K562 treated with DMSO at 1 percent for 12 hours (cell line): ENCODE data around the gene FKBP6. TPM values are rescaled to one million over a fixed set of nuclear protein-coding genes. Genes with fewer than 3 reads are reported as not detected.

Source experiments
- total RNA-seq: library from RNA; unstranded; fragments of 300-600 nt; gene quantifications from 2 replicates; pipeline ENCODE4 v1.2.3, GENCODE V29; 2022; ENCODE audit not compliant: insufficient read depth

The FKBP6 gene, protein sequence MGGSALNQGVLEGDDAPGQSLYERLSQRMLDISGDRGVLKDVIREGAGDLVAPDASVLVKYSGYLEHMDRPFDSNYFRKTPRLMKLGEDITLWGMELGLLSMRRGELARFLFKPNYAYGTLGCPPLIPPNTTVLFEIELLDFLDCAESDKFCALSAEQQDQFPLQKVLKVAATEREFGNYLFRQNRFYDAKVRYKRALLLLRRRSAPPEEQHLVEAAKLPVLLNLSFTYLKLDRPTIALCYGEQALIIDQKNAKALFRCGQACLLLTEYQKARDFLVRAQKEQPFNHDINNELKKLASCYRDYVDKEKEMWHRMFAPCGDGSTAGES
- total RNA-seq, result not detected in 2 replicates

DNA sequence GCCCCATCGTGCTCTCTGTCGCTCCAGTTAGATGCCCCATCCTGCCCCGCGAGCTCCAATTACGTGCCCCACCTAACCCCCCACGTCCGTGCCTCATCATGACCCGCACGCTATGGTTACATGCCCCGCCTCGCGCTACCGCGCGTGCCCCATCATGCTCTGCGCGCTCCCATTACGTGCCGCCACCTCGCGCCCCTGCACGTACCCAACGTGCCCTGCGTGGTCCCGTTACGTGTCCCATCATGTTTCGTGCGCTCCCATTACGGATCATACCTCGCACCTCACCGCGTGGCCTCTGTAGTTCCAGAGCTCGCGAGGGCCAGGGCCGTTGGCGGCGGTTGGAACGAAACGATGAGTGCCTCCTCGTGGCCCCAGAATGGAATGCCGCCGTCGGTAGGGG is at the start of gene FKBP6, which contains the start of gene TRIM50:
Gene FKBP6 (plus strand): TSS at position 240 of the 400 bp plus-strand sequence. CDS start 268 bp downstream, outside the sequence.
Gene TRIM50 (minus strand): TSS at position 161 of the 400 bp plus-strand sequence. CDS start 3,295 bp downstream, outside the sequence.

DNA sequence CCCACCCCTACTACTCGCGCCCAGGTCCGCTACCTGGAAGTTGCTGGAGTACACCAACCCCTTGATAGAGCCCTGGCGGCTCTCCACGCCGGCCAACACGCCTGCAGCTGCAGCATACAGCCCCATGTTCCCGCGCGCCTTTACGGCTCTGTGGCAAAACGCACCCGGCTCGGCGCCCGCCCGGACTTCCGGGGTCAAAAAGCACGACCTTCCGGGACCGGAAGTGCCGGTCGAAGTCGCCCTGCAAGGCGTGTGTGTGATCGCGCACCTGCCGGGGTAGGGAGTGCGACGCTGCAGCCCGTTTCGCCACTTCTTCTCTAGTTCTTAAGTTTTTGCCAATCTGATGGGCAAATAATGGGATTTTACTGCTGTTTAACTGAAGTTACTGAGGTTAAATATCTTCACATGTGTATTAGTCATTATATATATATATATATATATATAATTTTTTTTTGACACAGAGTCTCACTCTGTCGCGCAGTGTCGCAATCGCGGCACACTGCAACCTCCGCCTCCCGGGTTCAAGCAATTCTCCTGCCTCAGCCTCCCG is 19.2 kb upstream of the FKBP6 start, which contains the start of gene NSUN5:
Gene NSUN5 (minus strand): TSS at position 162 of the 550 bp plus-strand sequence. CDS start 36 bp downstream, at position 126.

Other genes with a start within 250 kb of the FKBP6 start
- not detected in 2 replicates for gene SPDYE9, start 242.1 kb upstream of the FKBP6 start, total RNA-seq
- gene NSUN5, start 19.3 kb upstream of the FKBP6 start, total RNA-seq, result 98.8 TPM in 2 replicates
- not detected in 2 replicates for gene TRIM50, start 79 bp upstream of the FKBP6 start, total RNA-seq
- gene FZD9, start 105.6 kb downstream of the FKBP6 start, total RNA-seq, result 1.4 and 2.3 TPM in 2 replicates
- gene BAZ1B, start 194.1 kb downstream of the FKBP6 start, total RNA-seq, result 23.5 and 79.9 TPM in 2 replicates
- gene BCL7B, start 229.5 kb downstream of the FKBP6 start, total RNA-seq, result 78.6 and 99.6 TPM in 2 replicates